ENCODE results near the gene HBM.

The HBM gene

DNA sequence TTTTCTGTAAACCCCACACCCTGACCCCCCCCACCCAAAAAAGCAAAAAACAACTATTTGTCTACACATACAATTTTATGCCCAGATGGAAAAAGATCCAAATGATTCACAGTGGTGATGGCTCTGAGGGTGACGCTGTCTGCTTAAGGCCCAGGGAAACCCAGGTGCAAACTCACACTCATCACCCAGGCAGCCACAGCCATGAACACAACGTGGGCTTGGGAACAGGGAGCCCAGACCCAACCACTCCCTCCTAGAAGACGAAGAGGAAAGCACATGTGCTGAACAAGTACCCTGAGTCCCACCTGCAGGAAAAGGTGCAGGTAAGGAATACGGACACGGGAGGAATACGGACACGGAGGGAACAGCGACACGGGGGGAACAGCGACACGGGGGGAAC, 19.9 kb downstream of the HBM start:
- Histone ChIP-seq H2AFZ (ENCODE audit: low read depth, low read length) (no peak overlapping the region), H3K27ac (ENCODE audit: low read length) (no peak overlapping the region), H4K20me1 (ENCODE audit: insufficient read depth, low read length) (peaks cover 30% of the 10 kb centered on the region), H3K9ac (ENCODE audit: low read depth, low read length) (no peak overlapping the region), H3K9me3 (ENCODE audit: insufficient read depth, low read length, severe bottlenecking) (no peaks in the 10 kb centered on the region), H3K4me2 (ENCODE audit: insufficient read depth, low read length) (no peak overlapping the region), H3K4me3 (ENCODE audit: low read depth in 1 of 2, low read length in 2 of 2) (no peak overlapping the region), H3K27me3 (ENCODE audit: insufficient read depth, low read length, poor library complexity) (no peaks in the 10 kb centered on the region), H3K36me3 (ENCODE audit: insufficient read depth, low read length) (peaks cover 50% of the 10 kb centered on the region), H3K79me2 (ENCODE audit: insufficient read depth, low read length) (no peaks in the 10 kb centered on the region), H3K4me1 (ENCODE audit: insufficient read depth, low read length) (peaks cover 11% of the 10 kb centered on the region)
- DNase-seq (no peak), ATAC-seq (ENCODE audit: insufficient read depth, low read depth) (no peak)
- TF ChIP-seq EZH2 (IDR thresholded peaks at IDR 0.05; ENCODE audit: borderline replicate concordance, low read depth, low read length, severe bottlenecking) = no peak
- TF ChIP-seq, protein P1, sequence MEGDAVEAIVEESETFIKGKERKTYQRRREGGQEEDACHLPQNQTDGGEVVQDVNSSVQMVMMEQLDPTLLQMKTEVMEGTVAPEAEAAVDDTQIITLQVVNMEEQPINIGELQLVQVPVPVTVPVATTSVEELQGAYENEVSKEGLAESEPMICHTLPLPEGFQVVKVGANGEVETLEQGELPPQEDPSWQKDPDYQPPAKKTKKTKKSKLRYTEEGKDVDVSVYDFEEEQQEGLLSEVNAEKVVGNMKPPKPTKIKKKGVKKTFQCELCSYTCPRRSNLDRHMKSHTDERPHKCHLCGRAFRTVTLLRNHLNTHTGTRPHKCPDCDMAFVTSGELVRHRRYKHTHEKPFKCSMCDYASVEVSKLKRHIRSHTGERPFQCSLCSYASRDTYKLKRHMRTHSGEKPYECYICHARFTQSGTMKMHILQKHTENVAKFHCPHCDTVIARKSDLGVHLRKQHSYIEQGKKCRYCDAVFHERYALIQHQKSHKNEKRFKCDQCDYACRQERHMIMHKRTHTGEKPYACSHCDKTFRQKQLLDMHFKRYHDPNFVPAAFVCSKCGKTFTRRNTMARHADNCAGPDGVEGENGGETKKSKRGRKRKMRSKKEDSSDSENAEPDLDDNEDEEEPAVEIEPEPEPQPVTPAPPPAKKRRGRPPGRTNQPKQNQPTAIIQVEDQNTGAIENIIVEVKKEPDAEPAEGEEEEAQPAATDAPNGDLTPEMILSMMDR (IDR thresholded peaks at IDR 0.05; ENCODE audit: borderline replicate concordance, extremely low read depth, low read length, poor library complexity, severe bottlenecking) = no peak

DNA sequence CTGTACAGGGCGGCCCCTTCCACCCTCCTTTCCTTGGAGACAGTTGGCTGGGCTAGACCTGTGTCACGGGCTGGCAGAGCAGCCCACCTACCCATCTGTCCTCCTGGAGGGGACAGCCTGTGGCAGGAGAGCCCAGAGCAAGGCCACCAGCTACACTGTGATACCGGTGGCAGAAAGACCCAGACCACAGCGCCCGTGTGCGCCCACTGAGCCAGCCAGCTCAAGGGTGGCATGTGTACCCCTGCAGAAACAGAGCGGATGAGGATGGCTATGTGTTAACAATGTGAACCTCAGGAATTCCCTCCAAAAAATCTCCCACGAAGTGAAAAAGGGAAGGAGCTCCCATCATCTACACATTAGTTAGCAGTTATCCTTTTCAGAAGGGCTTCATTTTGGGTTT, 21.6 kb downstream of the HBM start:
- no peak overlapping the region for H3K9ac ChIP-seq (ENCODE audit: low read depth, low read length)
- TF ChIP-seq, protein P1 (IDR thresholded peaks at IDR 0.05; ENCODE audit: borderline replicate concordance, extremely low read depth, low read length, poor library complexity, severe bottlenecking) = no peak
- TF ChIP-seq EZH2 (IDR thresholded peaks at IDR 0.05; ENCODE audit: borderline replicate concordance, low read depth, low read length, severe bottlenecking) = no peak
- ATAC-seq (ENCODE audit: insufficient read depth, low read depth) (no peak), DNase-seq (no peak)
- no peaks in the 10 kb centered on the region for H3K9me3 ChIP-seq (ENCODE audit: insufficient read depth, low read length, severe bottlenecking)
- no peak overlapping the region for H3K4me2 ChIP-seq (ENCODE audit: insufficient read depth, low read length)
- no peak overlapping the region for H3K4me3 ChIP-seq (ENCODE audit: low read depth in 1 of 2, low read length in 2 of 2)
- H3K27ac ChIP-seq (ENCODE audit: low read length) = no peak overlapping the region
- H3K4me1 ChIP-seq (ENCODE audit: insufficient read depth, low read length) = no peaks in the 10 kb centered on the region
- H3K36me3 ChIP-seq (ENCODE audit: insufficient read depth, low read length) = peaks cover 67% of the 10 kb centered on the region
- peaks cover 42% of the 10 kb centered on the region for H4K20me1 ChIP-seq (ENCODE audit: insufficient read depth, low read length)
- H2AFZ ChIP-seq (ENCODE audit: low read depth, low read length) = no peak overlapping the region
- H3K27me3 ChIP-seq (ENCODE audit: insufficient read depth, low read length, poor library complexity) = no peaks in the 10 kb centered on the region
- no peaks in the 10 kb centered on the region for H3K79me2 ChIP-seq (ENCODE audit: insufficient read depth, low read length)

DNA sequence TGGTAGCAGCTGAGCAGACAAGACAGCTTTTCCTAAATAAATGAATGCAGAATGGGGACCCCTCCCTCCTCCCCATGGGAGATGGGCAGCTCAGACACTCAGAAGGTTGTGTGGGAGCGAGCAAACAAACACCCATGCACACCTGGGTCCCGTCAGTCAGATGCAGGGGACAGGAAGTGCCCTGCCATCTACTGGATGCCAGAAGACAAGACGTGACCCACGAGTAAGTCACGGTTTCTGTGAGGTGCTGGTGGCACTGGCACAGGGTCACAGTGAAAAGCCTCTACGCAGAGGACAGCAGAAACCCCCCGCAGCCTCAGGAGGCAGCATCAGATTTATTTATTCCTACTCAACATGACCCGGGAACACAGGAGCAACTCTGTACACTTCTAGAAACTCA, 22.9 kb downstream of the HBM start:
- Histone ChIP-seq H3K9ac (ENCODE audit: low read depth, low read length) (no peak overlapping the region), H2AFZ (ENCODE audit: low read depth, low read length) (no peak overlapping the region), H3K27ac (ENCODE audit: low read length) (peak overlapping the region; percentile 32; the same call in 1 of the 2 replicates), H3K9me3 (ENCODE audit: insufficient read depth, low read length, severe bottlenecking) (no peaks in the 10 kb centered on the region), H3K36me3 (ENCODE audit: insufficient read depth, low read length) (peaks cover 80% of the 10 kb centered on the region), H3K79me2 (ENCODE audit: insufficient read depth, low read length) (no peaks in the 10 kb centered on the region), H3K4me3 (ENCODE audit: low read depth in 1 of 2, low read length in 2 of 2) (no peak overlapping the region), H3K4me1 (ENCODE audit: insufficient read depth, low read length) (no peaks in the 10 kb centered on the region), H3K4me2 (ENCODE audit: insufficient read depth, low read length) (no peak overlapping the region), H4K20me1 (ENCODE audit: insufficient read depth, low read length) (peaks cover 42% of the 10 kb centered on the region), H3K27me3 (ENCODE audit: insufficient read depth, low read length, poor library complexity) (no peaks in the 10 kb centered on the region)
- peak; percentile 53 for DNase-seq
- TF ChIP-seq, protein P1 (IDR thresholded peaks at IDR 0.05; ENCODE audit: borderline replicate concordance, extremely low read depth, low read length, poor library complexity, severe bottlenecking) = peak; percentile 74
- no peak for TF ChIP-seq EZH2 (IDR thresholded peaks at IDR 0.05; ENCODE audit: borderline replicate concordance, low read depth, low read length, severe bottlenecking)
- ATAC-seq (ENCODE audit: insufficient read depth, low read depth) = peak; percentile 83
